Urothelium cell line (cell line): ENCODE measurements around the gene MAML3.

Experiments
- DNase-seq: peaks from one replicate; pipeline ENCODE4 v3.0.0; 2011; ENCODE audit warnings: low spot score, mixed read lengths
- FAIRE-seq: peaks from 2 replicates; lab custom pipeline; 2011; peaks lifted over from hg19 to GRCh38; lab: Jason Lieb, UNC

Gene MAML3

GRCh38 chr4:140127422-140127821 lies 26.6 kb downstream of the MAML3 start:
- FAIRE-seq = no peak
- DNase-seq = no peak

DNA sequence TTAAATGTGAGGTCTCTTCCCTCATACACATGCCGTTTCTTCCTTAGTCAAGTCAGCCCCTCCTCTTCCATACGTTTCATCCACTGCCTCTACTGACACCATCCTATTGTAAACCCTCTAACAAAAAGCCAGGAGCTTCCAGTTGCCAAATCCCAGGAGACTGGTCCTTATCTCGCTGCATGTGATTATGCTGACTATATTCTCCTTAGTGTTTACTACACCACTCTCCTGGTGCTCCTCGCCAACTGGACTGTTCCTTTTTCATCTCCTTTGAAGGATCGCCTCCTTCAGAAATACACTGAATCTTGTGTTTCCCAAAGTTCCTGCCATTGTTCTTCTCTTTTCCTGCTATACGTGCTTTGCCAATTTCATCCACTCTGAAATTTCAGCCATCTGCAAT lies 27.7 kb downstream of the MAML3 start:
- FAIRE-seq = no peak
- no peak for DNase-seq

- FAIRE-seq = no peak
- DNase-seq = no peak
These were observed 28.6 kb downstream of the MAML3 start for GRCh38 chr4:140125374-140125773.

DNA sequence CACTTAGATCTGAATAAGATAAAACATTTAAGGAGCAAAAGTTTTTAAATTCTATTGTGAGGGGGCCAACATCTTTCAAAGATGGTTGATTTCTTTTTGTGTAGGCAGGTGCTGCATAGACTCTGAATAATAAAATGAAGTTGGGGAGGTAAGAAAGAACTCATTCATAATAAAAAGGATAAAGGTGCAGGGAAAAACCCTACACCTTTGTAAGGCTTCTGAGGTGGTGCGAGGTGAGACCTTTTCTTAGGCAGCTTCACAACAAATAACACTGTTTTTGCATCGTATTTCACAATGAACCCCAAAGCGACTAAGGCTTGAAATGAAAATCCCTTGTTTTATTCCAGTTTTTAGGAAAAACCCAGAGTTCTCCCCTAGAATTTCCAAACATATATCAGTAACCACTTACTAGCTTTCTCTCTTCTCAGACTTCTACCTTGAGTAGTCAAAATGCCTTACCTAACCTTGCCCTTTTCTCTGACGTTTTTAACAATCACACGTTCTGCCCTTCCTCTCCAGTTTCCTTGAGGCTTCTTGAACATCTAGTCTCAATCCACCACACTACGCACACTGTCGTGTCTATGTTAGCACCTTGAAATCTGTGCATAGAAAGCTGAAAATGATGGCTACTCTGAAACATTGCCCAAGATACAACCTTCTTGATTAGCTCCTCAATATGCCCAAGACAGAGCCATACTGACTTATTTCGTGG lies 30.2 kb downstream of the MAML3 start:
- DNase-seq = no peak
- no peak for FAIRE-seq

DNA sequence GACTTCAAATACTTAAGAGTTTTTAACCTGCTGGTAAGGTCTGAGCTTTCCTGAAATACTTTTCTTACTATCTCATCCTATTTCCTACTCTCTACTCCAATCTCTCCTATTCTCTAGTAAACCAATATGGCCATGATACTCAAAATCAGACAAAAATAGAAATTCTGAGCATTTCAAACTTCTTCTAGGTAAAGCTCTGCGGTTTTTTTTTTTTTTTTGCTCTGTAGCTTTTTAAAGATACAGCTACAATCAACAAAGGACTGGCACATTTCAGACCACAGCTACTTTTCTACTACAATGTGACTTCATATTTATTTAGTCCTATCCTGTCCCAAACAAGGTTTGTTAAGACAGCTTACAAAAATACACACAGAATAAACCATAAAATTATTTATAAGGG lies 31.1 kb downstream of the MAML3 start:
- no peak for DNase-seq
- no peak for FAIRE-seq

- DNase-seq (no peak), FAIRE-seq (no peak)
These were observed 32.3 kb downstream of the MAML3 start for GRCh38 chr4:140121646-140122045.

- DNase-seq (no peak), FAIRE-seq (no peak)
These were observed 34.9 kb downstream of the MAML3 start for GRCh38 chr4:140118931-140119640.

GRCh38 chr4:140117947-140118346 lies 36.0 kb downstream of the MAML3 start:
- FAIRE-seq = no peak
- no peak for DNase-seq

- DNase-seq (no peak), FAIRE-seq (no peak)
These were observed 37.4 kb downstream of the MAML3 start for GRCh38 chr4:140116442-140117104.

- FAIRE-seq (no peak), DNase-seq (no peak)
These were observed 38.8 kb downstream of the MAML3 start for GRCh38 chr4:140115140-140115539.

DNA sequence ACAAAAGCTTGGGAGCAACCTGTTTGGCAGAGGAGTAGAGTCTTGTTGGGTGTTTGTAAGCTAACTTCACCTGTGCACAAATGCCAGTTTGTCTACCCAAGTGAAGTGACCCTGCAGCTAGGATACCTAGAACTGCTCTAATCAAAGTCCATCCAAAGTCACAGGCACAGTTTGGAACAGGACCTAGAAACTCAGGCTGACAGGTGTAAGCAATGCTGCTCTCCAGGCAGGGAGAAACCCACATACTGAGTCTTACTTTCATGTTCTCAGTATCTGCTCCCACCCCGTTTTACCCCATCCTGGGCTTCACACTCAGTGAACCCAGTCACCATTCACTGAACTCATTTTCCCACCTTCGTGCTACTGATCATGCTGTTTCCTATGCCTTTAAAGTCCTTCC lies 40.3 kb downstream of the MAML3 start:
- FAIRE-seq = no peak
- no peak for DNase-seq

GRCh38 chr4:140112576-140112975 lies 41.4 kb downstream of the MAML3 start:
- FAIRE-seq (no peak), DNase-seq (no peak)

DNA sequence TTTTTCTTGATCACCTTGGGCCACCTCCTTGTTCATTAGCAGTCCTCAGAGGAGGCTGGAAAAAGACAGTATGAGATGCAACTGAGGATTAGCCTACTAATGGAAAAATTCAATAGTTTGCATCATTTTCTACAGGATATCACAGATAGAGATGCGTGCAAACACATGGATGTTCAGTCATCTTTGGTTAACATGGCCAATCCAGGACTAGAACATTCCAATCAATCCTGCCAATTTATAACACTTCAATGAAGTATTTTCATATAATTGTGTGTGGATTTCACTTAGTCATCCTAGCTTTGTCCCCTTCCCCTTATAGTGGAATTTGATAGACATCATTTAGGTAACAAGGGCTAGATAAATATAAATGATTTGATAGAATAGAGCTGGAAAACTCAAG lies 42.7 kb downstream of the MAML3 start:
- FAIRE-seq (no peak), DNase-seq (no peak)

DNA sequence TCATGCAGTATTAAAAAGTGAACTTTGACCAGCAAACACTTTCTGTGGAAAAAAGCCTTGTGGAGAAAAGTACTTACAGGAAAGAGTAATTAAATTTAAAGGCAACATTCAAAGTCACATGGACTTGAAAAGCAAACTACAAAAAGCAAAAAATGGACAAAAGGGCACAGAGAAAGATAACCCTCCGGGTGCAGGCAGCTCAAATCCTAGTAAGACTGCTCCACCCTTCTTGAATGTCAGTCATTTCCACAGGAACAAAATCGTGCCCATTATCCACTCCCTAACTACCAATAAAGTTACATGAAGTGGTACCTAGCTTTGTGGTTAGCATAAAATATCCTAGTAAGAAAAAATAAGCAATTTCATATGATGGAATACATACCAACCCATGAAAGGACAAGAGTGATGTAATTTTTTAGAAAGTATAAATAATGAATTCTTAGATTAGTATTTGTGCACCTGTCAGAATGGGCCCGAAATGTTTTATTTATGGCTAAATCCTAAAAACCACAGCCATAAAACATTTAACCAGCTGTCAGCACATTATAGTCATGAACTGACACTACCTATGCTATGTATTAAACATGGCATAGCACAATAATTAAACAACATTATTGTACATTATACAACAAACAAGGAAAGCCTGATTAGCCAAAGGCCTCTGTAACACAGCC lies 43.3 kb downstream of the MAML3 start:
- DNase-seq (no peak), FAIRE-seq (no peak)

GRCh38 chr4:140109737-140110136 lies 44.2 kb downstream of the MAML3 start:
- no peak for DNase-seq

GRCh38 chr4:140109292-140109691 lies 44.7 kb downstream of the MAML3 start:
- DNase-seq (no peak), FAIRE-seq (no peak)

More at GRCh38 chr4:140109737-140110136, 44.2 kb downstream of the MAML3 start:
- FAIRE-seq = no peak

- FAIRE-seq = no peak
These were observed 45.2 kb downstream of the MAML3 start for GRCh38 chr4:140108713-140109230.

DNA sequence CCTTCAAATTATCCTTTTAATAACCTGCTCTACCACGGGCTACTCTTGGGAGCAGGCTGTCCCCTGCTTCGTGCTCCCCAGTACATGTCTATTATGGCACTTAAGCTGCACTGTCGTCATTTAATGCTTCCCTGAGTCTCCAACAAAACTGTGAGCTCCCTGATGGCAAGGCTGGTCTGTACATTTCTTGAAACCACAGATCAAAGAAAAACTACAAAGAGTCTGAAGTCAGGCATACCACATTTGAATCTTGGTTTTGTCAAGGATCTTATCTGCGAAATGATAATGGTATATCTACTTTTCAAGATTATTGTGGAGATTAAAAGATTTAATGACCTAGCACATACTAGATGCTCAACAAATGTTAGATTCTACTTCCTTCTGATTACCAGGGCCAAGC lies 45.7 kb downstream of the MAML3 start:
- DNase-seq (no peak), FAIRE-seq (no peak)

More at GRCh38 chr4:140108713-140109230, 45.2 kb downstream of the MAML3 start:
- no peak for DNase-seq

DNA sequence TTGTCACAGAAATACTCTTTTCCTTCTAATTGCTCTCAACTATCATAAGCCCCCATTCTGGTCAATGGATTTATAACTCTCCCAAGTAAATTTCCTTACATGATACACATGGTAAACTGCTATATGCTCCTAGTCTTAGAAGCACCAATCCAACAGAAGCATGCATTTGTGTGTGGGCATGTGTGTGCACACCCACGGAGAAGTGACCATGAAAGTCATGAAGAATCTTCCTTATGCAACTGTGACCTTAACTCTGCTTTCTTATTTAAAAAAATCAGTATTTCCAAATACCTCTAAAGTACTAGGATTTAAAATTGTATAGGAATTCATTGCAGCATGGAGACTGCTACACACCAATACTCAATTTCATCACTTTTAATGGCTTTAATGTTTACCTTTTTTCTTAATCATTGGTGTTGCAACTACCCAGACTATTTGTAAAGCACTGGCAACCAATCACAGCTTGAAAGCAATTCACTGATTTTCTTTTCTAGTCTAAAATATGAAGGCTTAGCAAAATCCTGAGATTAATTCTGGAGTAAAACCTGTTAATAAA lies 47.6 kb downstream of the MAML3 start:
- FAIRE-seq (no peak), DNase-seq (no peak)

DNA sequence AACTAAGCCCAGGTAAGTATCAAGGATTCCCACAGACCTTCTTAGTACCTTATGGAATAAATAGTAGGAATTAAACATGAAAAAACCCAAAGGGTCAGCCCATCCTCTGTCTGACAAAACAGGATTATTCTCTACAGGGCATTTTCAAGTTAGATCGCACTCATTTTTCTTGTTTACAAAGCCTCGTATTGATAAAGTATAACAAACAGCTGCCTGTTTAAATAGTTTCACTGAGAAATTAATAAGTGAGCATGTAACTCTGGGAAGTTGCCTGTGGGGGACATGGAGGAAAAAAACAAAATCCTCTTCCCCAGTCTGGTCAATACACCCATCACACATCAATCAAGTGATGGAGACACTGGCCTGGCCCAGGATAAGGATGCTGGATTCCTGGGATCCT lies 48.5 kb downstream of the MAML3 start:
- no peak for DNase-seq
- FAIRE-seq = no peak

- no peak for DNase-seq
- FAIRE-seq = no peak
These were observed 50.3 kb downstream of the MAML3 start for GRCh38 chr4:140103676-140104075.
